OCI-LY7 (cell line): ENCODE results near the gene IFNGR1. TPM values are rescaled to one million over a fixed set of nuclear protein-coding genes. Genes with fewer than 3 reads are reported as not detected.

Experiments
- BruUV-seq: library from RNA; stranded (reverse); fragments of 400-500 nt; replicated peaks from 2 replicates; lab custom pipeline; 2021; lab: Mats Ljungman, UMichigan
- CTCF ChIA-PET: fragments of 300-600 bp; sonication (Branson Sonifier 250); formaldehyde crosslinking; loops from one replicate; lab custom pipeline; 2022; ENCODE audit warnings: antibody characterized with exemption; ENCODE audit not compliant: unreplicated experiment; lab: Charles Lee
- POLR2A ChIA-PET: fragments of 300-600 bp; sonication (Branson Sonifier 250); formaldehyde crosslinking; loops from one replicate; lab custom pipeline; 2022; ENCODE audit warnings: antibody characterized with exemption; lab: Charles Lee
- DNase-seq: peaks from one replicate; pipeline ENCODE4 v3.0.0-alpha.2; 2015; ENCODE audit warnings: low spot score
- H2AFZ ChIP-seq: fragments of 200-600 bp; sonication (generic), shearing (Covaris generic); 2 replicates; pipeline ENCODE4 v1.6.1; 2014; ENCODE audit warnings: mild to moderate bottlenecking, antibody characterized with exemption, low read length, moderate library complexity
- H3K27ac ChIP-seq: fragments of 200-600 bp; sonication (generic); 2 replicates; pipeline ENCODE4 v1.5.1; 2014; ENCODE audit warnings: mixed run types, low read depth, mild to moderate bottlenecking, moderate library complexity, low read length, inconsistent platforms; ENCODE audit not compliant: poor library complexity, severe bottlenecking
- H3K36me3 ChIP-seq: fragments of 200-600 bp; sonication (generic); 2 replicates; pipeline ENCODE4 v1.6.1; 2014; ENCODE audit warnings: mild to moderate bottlenecking, antibody characterized with exemption, low read length, moderate library complexity, mixed read lengths; ENCODE audit not compliant: insufficient read depth
- H3K4me1 ChIP-seq: fragments of 200-600 bp; sonication (generic); 2 replicates; pipeline ENCODE4 v1.5.1; 2014; ENCODE audit warnings: mild to moderate bottlenecking, low read length; ENCODE audit not compliant: insufficient read depth, poor library complexity, severe bottlenecking
- H3K4me2 ChIP-seq: fragments of 200-600 bp; sonication (generic); 2 replicates; pipeline ENCODE4 v1.6.1; 2014; ENCODE audit warnings: mild to moderate bottlenecking, low read length
- H3K4me3 ChIP-seq: fragments of 200-600 bp; sonication (generic); 2 replicates; pipeline ENCODE4 v1.5.1; 2014; ENCODE audit warnings: mild to moderate bottlenecking, low read depth, low read length; ENCODE audit not compliant: poor library complexity, severe bottlenecking
- H3K79me2 ChIP-seq: fragments of 200-600 bp; sonication (generic); 2 replicates; pipeline ENCODE4 v1.6.1; 2016; ENCODE audit warnings: low read depth, mild to moderate bottlenecking, low read length, moderate library complexity, mixed read lengths; ENCODE audit not compliant: insufficient read depth
- H3K9me2 ChIP-seq: fragments of 200-600 bp; sonication (generic); 2 replicates; pipeline ENCODE4 v1.6.1; 2016; ENCODE audit warnings: mild to moderate bottlenecking, low read length, mixed read lengths; ENCODE audit not compliant: insufficient read depth
- H3K9me3 ChIP-seq: fragments of 200-600 bp; sonication (generic); 2 replicates; pipeline ENCODE4 v1.6.1; 2014; ENCODE audit warnings: mild to moderate bottlenecking, mixed run types, low read length, mixed read lengths
- H4K20me1 ChIP-seq: fragments of 200-600 bp; sonication (generic); 2 replicates; pipeline ENCODE4 v1.6.1; 2014; ENCODE audit warnings: mild to moderate bottlenecking, antibody characterized with exemption, low read length, moderate library complexity, mixed read lengths; ENCODE audit not compliant: insufficient read depth
- CTCF ChIP-seq: fragments of 200-600 bp; sonication (generic); conservative IDR thresholded peaks from 2 replicates; pipeline ENCODE4 v1.5.1; 2014; ENCODE audit warnings: mild to moderate bottlenecking, antibody characterized with exemption, low read length, moderate library complexity, mixed read lengths
- EZH2phosphoT487 ChIP-seq: fragments of 200-600 bp; sonication (generic); IDR thresholded peaks from 2 replicates; pipeline ENCODE4 v1.6.1; 2018; ENCODE audit warnings: low read depth, borderline replicate concordance, mild to moderate bottlenecking, mixed run types, antibody characterized with exemption, low read length, moderate library complexity, mixed read lengths
- intact Hi-C: fragments of 100-400 bp; cut with micrococcal nuclease; formaldehyde crosslinking; loops from one replicate; pipeline ENCODE4 v1.10.0; 2022; ENCODE audit not compliant: unreplicated experiment
- total RNA-seq, 2 experiments: library from RNA; depleted of rRNA in 1 of 2; stranded (reverse); fragments of >200 nt in 1 of 2; shearing (Covaris generic) in 1 of 2; gene quantifications; 2 replicates each; pipeline ENCODE4 v1.2.3, GENCODE V29; 2014 to 2022

Gene IFNGR1
- total RNA-seq, 2 experiments from 2014 or later, result 23.2 to 23.6 TPM

GRCh38 chr6:137185290-137185689 is 33.9 kb downstream of the IFNGR1 start:
- no peaks in the 10 kb centered on the region for H3K36me3 ChIP-seq
- H2AFZ ChIP-seq, result no peak overlapping the region
- TF ChIP-seq CTCF, result no peak
- no peak for TF ChIP-seq EZH2phosphoT487
- BruUV-seq, result no TSS peak
- intact Hi-C loops, result no loop called here
- peaks cover 56% of the 10 kb centered on the region for H3K9me3 ChIP-seq
- H3K4me2 ChIP-seq, result no peak overlapping the region
- no peaks in the 10 kb centered on the region for H3K4me1 ChIP-seq
- H3K79me2 ChIP-seq, result no peaks in the 10 kb centered on the region
- H3K4me3 ChIP-seq, result no peak overlapping the region
- no peak for DNase-seq
- H4K20me1 ChIP-seq, result no peaks in the 10 kb centered on the region
- ChIA-PET POLR2A (no interaction called here), CTCF (no interaction called here)
- no peaks in the 10 kb centered on the region for H3K9me2 ChIP-seq
- H3K27ac ChIP-seq, result no peak overlapping the region

- H3K4me2 ChIP-seq, result no peak overlapping the region
- no TSS peak for BruUV-seq
- TF ChIP-seq CTCF (no peak), EZH2phosphoT487 (no peak)
- H3K4me3 ChIP-seq, result no peak overlapping the region
- no peak for DNase-seq
- H3K79me2 ChIP-seq, result no peaks in the 10 kb centered on the region
- H3K9me3 ChIP-seq, result peaks cover 41% of the 10 kb centered on the region
- H3K27ac ChIP-seq, result no peak overlapping the region
- intact Hi-C loops, result loop anchor here (5.0 kb wide), 1 partner anchor 130 kb away; no protein-coding TSS in a partner anchor
- no peak overlapping the region for H2AFZ ChIP-seq
- H4K20me1 ChIP-seq, result no peaks in the 10 kb centered on the region
- ChIA-PET CTCF (no interaction called here), POLR2A (interaction anchor here (1.0 kb wide), 1 partner anchor 17 kb away, joined by 3 read pairs; no protein-coding TSS in a partner anchor)
- H3K36me3 ChIP-seq, result no peaks in the 10 kb centered on the region
- H3K4me1 ChIP-seq, result no peaks in the 10 kb centered on the region
- H3K9me2 ChIP-seq, result no peaks in the 10 kb centered on the region
These were observed 36.5 kb downstream of the IFNGR1 start for GRCh38 chr6:137182654-137183073.

GRCh38 chr6:137181891-137182653 is 37.1 kb downstream of the IFNGR1 start:
- no peak for TF ChIP-seq EZH2phosphoT487
- TF ChIP-seq CTCF, result no peak
- H3K27ac ChIP-seq, result no peak overlapping the region
- DNase-seq, result peak; percentile 28
- no peak overlapping the region for H3K4me2 ChIP-seq
- H3K9me2 ChIP-seq, result no peaks in the 10 kb centered on the region
- ChIA-PET POLR2A (interaction anchor here (0.5 to 1.2 kb wide), 3 partner anchors 9 to 47 kb away, joined by 3 to 4 read pairs (median 3); no protein-coding TSS in a partner anchor), CTCF (no interaction called here)
- no peaks in the 10 kb centered on the region for H3K4me1 ChIP-seq
- H4K20me1 ChIP-seq, result no peaks in the 10 kb centered on the region
- H2AFZ ChIP-seq, result no peak overlapping the region
- H3K36me3 ChIP-seq, result no peaks in the 10 kb centered on the region
- peaks cover 41% of the 10 kb centered on the region for H3K9me3 ChIP-seq
- intact Hi-C loops, result loop anchor here (5.0 kb wide), 1 partner anchor 130 kb away; no protein-coding TSS in a partner anchor
- no peaks in the 10 kb centered on the region for H3K79me2 ChIP-seq
- no peak overlapping the region for H3K4me3 ChIP-seq
- BruUV-seq, result no TSS peak
